K562 (cell line): ENCODE results near the gene FBXO11. TPM values are rescaled to one million over a fixed set of nuclear protein-coding genes. Genes with fewer than 3 reads are reported as not detected.

Experiments used
- CHD7 ChIP-seq: fragments of 200-600 bp; sonication (generic); IDR thresholded peaks from one replicate; pipeline ENCODE4 v1.6.1; 2012; ENCODE audit warnings: mild to moderate bottlenecking, low read depth, low read length, inconsistent platforms
- CREB1 ChIP-seq, 2 experiments: sonication (generic) in 1 of 2; formaldehyde crosslinking in 1 of 2; IDR thresholded peaks; 2 replicates each; pipeline versions ENCODE4 v1.6.1 to v1.8.0; 2012 to 2022; ENCODE audit warnings: inconsistent platforms in 1 of 2, mild to moderate bottlenecking in 1 of 2, missing genetic modification reagents in 1 of 2, moderate library complexity in 1 of 2
- DPF2 ChIP-seq: fragments of 450-650 bp; IDR thresholded peaks from 2 replicates; pipeline ENCODE4 v1.6.1; 2016
- FOXA3 ChIP-seq, 2 experiments: fragments of 450-650 bp in 1 of 2; sonication (generic) in 1 of 2; formaldehyde crosslinking; IDR thresholded peaks in 1 of 2; conservative IDR thresholded peaks in 1 of 2; 2 replicates each; pipeline versions ENCODE4 v1.4.0 to v1.8.0; 2020 to 2022; ENCODE audit warnings: mild to moderate bottlenecking in 2 of 2, missing genetic modification reagents in 1 of 2
- FOXP1 ChIP-seq: sonication (generic); formaldehyde crosslinking; IDR thresholded peaks from 2 replicates; pipeline ENCODE4 v1.8.0; 2022; ENCODE audit warnings: mild to moderate bottlenecking, missing genetic modification reagents
- HBP1 ChIP-seq: fragments of 450-650 bp; formaldehyde crosslinking; IDR thresholded peaks from 2 replicates; pipeline ENCODE4 v1.4.0; 2022; ENCODE audit warnings: missing genetic modification characterization
- MTA1 ChIP-seq: fragments of 450-650 bp; IDR thresholded peaks from 2 replicates; pipeline ENCODE4 v1.6.1; 2017; ENCODE audit warnings: borderline replicate concordance
- TAF1 ChIP-seq: IDR thresholded peaks from 2 replicates; pipeline ENCODE4 v1.6.1; 2011; ENCODE audit warnings: mild to moderate bottlenecking, low read length, moderate library complexity; ENCODE audit not compliant: insufficient read depth, control insufficient read depth, severe bottlenecking; ENCODE audit errors: extremely low read depth
- ZKSCAN8 ChIP-seq: fragments of 200-800 bp; sonication (Bioruptor generic); IDR thresholded peaks from 2 replicates; pipeline ENCODE4 v1.6.1; 2016; ENCODE audit warnings: missing genetic modification characterization, missing compliant biosample characterization
- ZNF280B ChIP-seq: fragments of 250-450 bp; sonication (Bioruptor Pico); IDR thresholded peaks from 2 replicates; pipeline ENCODE4 v1.5.1; 2021; ENCODE audit warnings: mild to moderate bottlenecking
- ZNF561 ChIP-seq: fragments of 450-650 bp; formaldehyde crosslinking; conservative IDR thresholded peaks from 2 replicates; pipeline ENCODE4 v1.4.0; 2020; ENCODE audit warnings: mild to moderate bottlenecking, moderate library complexity
- ZNF77 ChIP-seq: fragments of 250-450 bp; sonication (Bioruptor Pico); IDR thresholded peaks from 2 replicates; pipeline ENCODE4 v1.5.0; 2020
- polyA plus RNA-seq, 8 experiments: library from polyadenylated mRNA; depleted of rRNA in 4 of 8; stranded (reverse) in 5 of 8; unstranded in 3 of 8; fragments of >200 nt; fragmentation: Nextera tagmentation in 2 of 8; fragmentation: Illumina TruSeq in 1 of 8; extraction: Ambion mirVana in 2 of 8; extraction: Trizol in 1 of 8; gene quantifications; 2 replicates each; pipeline versions ENCODE4 v1.2.1 to v1.2.3, GENCODE V29; 2011 to 2014; ENCODE audit warnings: inconsistent platforms in 1 of 8, missing spikeins in 1 of 8
- total RNA-seq, 7 experiments: library from RNA; depleted of rRNA in 6 of 7; stranded (reverse); fragments of >200 nt in 6 of 7; fragmentation: Illumina TruSeq in 2 of 7; extraction: Trizol in 2 of 7; gene quantifications; 2 replicates each; pipeline versions ENCODE4 v1.2.1 to v1.2.3, GENCODE V29; 2011 to 2021; ENCODE audit warnings: low replicate concordance in 1 of 7

The FBXO11 gene
- total and polyA plus RNA-seq, 9 of the 15 experiments (the other 6 are each of a cell fraction or from before 2014, with no cell fraction given): 8.8 to 44.5 (median 24.1) TPM

GRCh38 chr2:47783486-47784351 lies 122.6 kb downstream of the FBXO11 start (continued):
- TF ChIP-seq HBP1 (no peak), FOXP1 (CRISPR knock-in tag) (0 out of 2 replicates have a peak, but pooled peaks have one; percentile 2), ZNF77 (no peak), TAF1 (no peak), DPF2 (no peak), FOXA3 (CRISPR knock-in tag; conservative IDR thresholded peaks at IDR 0.05 in 1 of 2, IDR thresholded peaks at IDR 0.05 in 1 of 2) (no peak), MTA1 (no peak), CHD7 (no peak), CREB1 (IDR thresholded peaks at IDR 0.05) (no peak), CREB1 (CRISPR knock-in tag; IDR thresholded peaks at IDR 0.05) (no peak), ZNF561 (CRISPR knock-in tag) (no peak), ZNF280B (CRISPR knock-in tag) (no peak), ZKSCAN8 (CRISPR knock-in tag) (no peak)
